K562 (cell line): Measurements from ENCODE around the gene STT3A. TPM values are rescaled to one million over a fixed set of nuclear protein-coding genes. Genes with fewer than 3 reads are reported as not detected.

Experiments used
- ATAC-seq: fragments of 200-7000 bp; cut with Tn5 transposase; 3 replicates; pipeline ENCODE4 v1.9.1; 2020; ENCODE audit warnings: moderate library complexity
- BruUV-seq: library from RNA; stranded (reverse); fragments of 400-500 nt; replicated peaks from 2 replicates; lab custom pipeline; 2021; lab: Mats Ljungman, UMichigan
- CTCF ChIA-PET: fragments of 300-600 bp; formaldehyde crosslinking; extraction: SDS; loops from one replicate; lab custom pipeline; 2021; ENCODE audit warnings: low intra/inter-chr PET ratio; lab: Yijun Ruan, JAX
- POLR2A ChIA-PET: fragments of 300-600, 350-650 bp; sonication (Branson Sonifier 250); formaldehyde crosslinking; extraction: SDS; loops from one replicate; lab custom pipeline; 2021; ENCODE audit warnings: antibody characterized with exemption, inconsistent platforms; lab: Yijun Ruan, JAX
- DNase-seq, 4 experiments: peaks; one replicate each; pipeline versions ENCODE4 v3.0.0 to v3.0.0-alpha.2; 2011 to 2018; ENCODE audit warnings: low spot score in 3 of 4, mixed read lengths in 3 of 4; ENCODE audit errors: extremely low read depth in 1 of 4
- FAIRE-seq: peaks from 2 replicates; lab custom pipeline; 2011; peaks lifted over from hg19 to GRCh38; lab: Jason Lieb, UNC
- H2AFZ ChIP-seq: 2 replicates; pipeline ENCODE4 v1.6.0; 2011; ENCODE audit warnings: low read depth, low read length, control low read depth, inconsistent platforms
- H3K27ac ChIP-seq: fragments of 200-600 bp; 3 replicates; pipeline ENCODE4 v1.8.0; 2011; ENCODE audit warnings: low read depth, mild to moderate bottlenecking, control low read depth, inconsistent platforms, low read length, moderate library complexity, mixed read lengths; ENCODE audit errors: extremely low read depth
- H3K27me3 ChIP-seq, 2 experiments: fragments of 300-600 bp in 1 of 2; 2 replicates in 1 of 2; 3 replicates in 1 of 2; pipeline versions ENCODE4 v1.6.0 to v1.8.0; 2011; ENCODE audit warnings: inconsistent platforms in 2 of 2, low read length in 2 of 2, mild to moderate bottlenecking in 1 of 2, mixed read lengths in 1 of 2, moderate library complexity in 1 of 2; ENCODE audit not compliant: control insufficient read depth in 2 of 2, insufficient read depth in 2 of 2
- H3K36me3 ChIP-seq: fragments of 300-600 bp; 3 replicates; pipeline ENCODE4 v1.8.0; 2011; ENCODE audit warnings: mild to moderate bottlenecking, low read length, inconsistent platforms; ENCODE audit not compliant: control insufficient read depth, insufficient read depth
- H3K4me1 ChIP-seq, 2 experiments: fragments of 200-600 bp in 1 of 2; replicated peaks in 1 of 2; 2 replicates in 1 of 2; 3 replicates in 1 of 2; pipeline versions ENCODE4 v1.5.1 to v1.8.0; 2011; ENCODE audit warnings: inconsistent platforms in 2 of 2, low read length in 2 of 2, mild to moderate bottlenecking in 1 of 2, mixed read lengths in 1 of 2, moderate library complexity in 1 of 2; ENCODE audit not compliant: control insufficient read depth in 2 of 2, insufficient read depth in 2 of 2
- H3K4me2 ChIP-seq: 2 replicates; pipeline ENCODE4 v1.6.1; 2011; ENCODE audit warnings: low read length, control low read depth, inconsistent platforms, mixed read lengths; ENCODE audit not compliant: insufficient read depth
- H3K4me3 ChIP-seq: fragments of 200-600 bp; sonication (generic), shearing (Covaris generic); 2 replicates; pipeline ENCODE4 v1.5.1; 2016; ENCODE audit warnings: control low read depth, inconsistent platforms
- H3K79me2 ChIP-seq: fragments of 200-600 bp; 3 replicates; pipeline ENCODE4 v1.8.0; 2011; ENCODE audit warnings: low read length, inconsistent platforms; ENCODE audit not compliant: control insufficient read depth, insufficient read depth
- H3K9ac ChIP-seq, 2 experiments: 2 replicates each; pipeline versions ENCODE4 v1.6.0 to v1.6.1; 2011; ENCODE audit warnings: low read depth in 2 of 2, low read length in 2 of 2, control low read depth in 1 of 2, inconsistent platforms in 1 of 2, mild to moderate bottlenecking in 1 of 2, mixed read lengths in 1 of 2; ENCODE audit not compliant: insufficient read depth in 1 of 2
- H3K9me1 ChIP-seq: one replicate; pipeline ENCODE4 v1.6.0; 2011; ENCODE audit warnings: inconsistent platforms, mild to moderate bottlenecking, low read length, moderate library complexity; ENCODE audit not compliant: control insufficient read depth, insufficient read depth
- H3K9me3 ChIP-seq: replicated peaks from 2 replicates; pipeline ENCODE4 v1.5.1; 2011; ENCODE audit warnings: low read depth, low read length, inconsistent platforms; ENCODE audit not compliant: control insufficient read depth, insufficient read depth
- H4K20me1 ChIP-seq: replicated peaks from 2 replicates; pipeline ENCODE4 v1.6.1; 2011; ENCODE audit warnings: low read length, inconsistent platforms, mixed read lengths; ENCODE audit not compliant: control insufficient read depth, insufficient read depth
- KDM5B ChIP-seq: fragments of 200-600 bp; sonication (generic); IDR thresholded peaks from 2 replicates; pipeline ENCODE4 v1.6.1; 2012; ENCODE audit warnings: low read depth, mild to moderate bottlenecking, moderate library complexity, low read length, control low read depth, inconsistent platforms; ENCODE audit not compliant: insufficient replicate concordance
- POLR2A ChIP-seq: fragments of 450-650 bp; conservative IDR thresholded peaks from 2 replicates; pipeline ENCODE4 v1.6.1; 2016
- POLR2AphosphoS5 ChIP-seq: IDR thresholded peaks from 2 replicates; pipeline ENCODE4 v1.6.1; 2011; ENCODE audit warnings: mild to moderate bottlenecking, low read depth, low read length, moderate library complexity; ENCODE audit not compliant: control insufficient read depth, insufficient read depth
- WGBS: fragments of 100-300 bp; shearing (Covaris generic); methylation state at CpG from one replicate; pipeline ENCODE4 v1.1.6; 2016; ENCODE audit warnings: low coverage, mixed read lengths; ENCODE audit not compliant: insufficient coverage; ENCODE audit errors: missing lambda C conversion rate; 5-methylcytosine and 5-hydroxymethylcytosine counted together
- in situ Hi-C: fragments of 300-500 bp; cut with MboI; formaldehyde crosslinking; loops from 4 replicates; pipeline ENCODE4 v1.15.0; 2018; ENCODE audit warnings: inconsistent platforms, mixed read lengths
- intact Hi-C: fragments of 100-400 bp; cut with micrococcal nuclease; formaldehyde crosslinking; loops from 2 replicates; pipeline ENCODE4 v1.14.2; 2022
- polyA plus RNA-seq, 8 experiments: library from polyadenylated mRNA; depleted of rRNA in 4 of 8; stranded (reverse) in 5 of 8; unstranded in 3 of 8; fragments of >200 nt; fragmentation: Nextera tagmentation in 2 of 8; fragmentation: Illumina TruSeq in 1 of 8; extraction: Ambion mirVana in 2 of 8; extraction: Trizol in 1 of 8; gene quantifications; 2 replicates each; pipeline versions ENCODE4 v1.2.1 to v1.2.3, GENCODE V29; 2011 to 2014; ENCODE audit warnings: inconsistent platforms in 1 of 8, missing spikeins in 1 of 8
- total RNA-seq, 7 experiments: library from RNA; depleted of rRNA in 6 of 7; stranded (reverse); fragments of >200 nt in 6 of 7; fragmentation: Illumina TruSeq in 2 of 7; extraction: Trizol in 2 of 7; gene quantifications; 2 replicates each; pipeline versions ENCODE4 v1.2.1 to v1.2.3, GENCODE V29; 2011 to 2021; ENCODE audit warnings: low replicate concordance in 1 of 7
- TF ChIP-seq, protein P1 (sequence below): fragments of 450-650 bp; IDR thresholded peaks from 2 replicates; pipeline ENCODE4 v1.7.1; 2018; ENCODE audit warnings: mild to moderate bottlenecking, low read depth; ENCODE audit not compliant: partially characterized antibody

STT3A gene
- total and polyA plus RNA-seq, 9 of the 15 experiments (the other 6 are each of a cell fraction or from before 2014, with no cell fraction given): 70.7 to 330 (median 192) TPM

- intact Hi-C loops: no loop called here
- Histone ChIP-seq H3K36me3 (peaks cover 64% of the 10 kb centered on the region), H3K27ac (peak overlapping the region; percentile 32; the same call in 1 of the 3 replicates), H3K27me3 (no peaks in the 10 kb centered on the region), H3K4me3 (no peak overlapping the region), H3K9ac (no peak overlapping the region), H2AFZ (no peak overlapping the region), H3K4me2 (no peak overlapping the region), H3K9me3 (no peaks in the 10 kb centered on the region), H4K20me1 (no peaks in the 10 kb centered on the region), H3K9me1 (no peaks in the 10 kb centered on the region), H3K4me1 (peaks cover 9 to 10% of the 10 kb centered on the region in 2 experiments), H3K79me2 (peaks cover 31% of the 10 kb centered on the region)
- BruUV-seq: no TSS peak
- ATAC-seq (no peak), FAIRE-seq (no peak), DNase-seq (no peak)
- TF ChIP-seq POLR2A: peak; percentile 48; the same call in 1 of the 2 replicates
- peak; percentile 18; the same call in 1 of the 2 replicates for TF ChIP-seq POLR2AphosphoS5
- TF ChIP-seq, protein P1, sequence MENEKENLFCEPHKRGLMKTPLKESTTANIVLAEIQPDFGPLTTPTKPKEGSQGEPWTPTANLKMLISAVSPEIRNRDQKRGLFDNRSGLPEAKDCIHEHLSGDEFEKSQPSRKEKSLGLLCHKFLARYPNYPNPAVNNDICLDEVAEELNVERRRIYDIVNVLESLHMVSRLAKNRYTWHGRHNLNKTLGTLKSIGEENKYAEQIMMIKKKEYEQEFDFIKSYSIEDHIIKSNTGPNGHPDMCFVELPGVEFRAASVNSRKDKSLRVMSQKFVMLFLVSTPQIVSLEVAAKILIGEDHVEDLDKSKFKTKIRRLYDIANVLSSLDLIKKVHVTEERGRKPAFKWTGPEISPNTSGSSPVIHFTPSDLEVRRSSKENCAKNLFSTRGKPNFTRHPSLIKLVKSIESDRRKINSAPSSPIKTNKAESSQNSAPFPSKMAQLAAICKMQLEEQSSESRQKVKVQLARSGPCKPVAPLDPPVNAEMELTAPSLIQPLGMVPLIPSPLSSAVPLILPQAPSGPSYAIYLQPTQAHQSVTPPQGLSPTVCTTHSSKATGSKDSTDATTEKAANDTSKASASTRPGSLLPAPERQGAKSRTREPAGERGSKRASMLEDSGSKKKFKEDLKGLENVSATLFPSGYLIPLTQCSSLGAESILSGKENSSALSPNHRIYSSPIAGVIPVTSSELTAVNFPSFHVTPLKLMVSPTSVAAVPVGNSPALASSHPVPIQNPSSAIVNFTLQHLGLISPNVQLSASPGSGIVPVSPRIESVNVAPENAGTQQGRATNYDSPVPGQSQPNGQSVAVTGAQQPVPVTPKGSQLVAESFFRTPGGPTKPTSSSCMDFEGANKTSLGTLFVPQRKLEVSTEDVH: peak; percentile 31
- TF ChIP-seq KDM5B: no peak
- CTCF ChIA-PET: no interaction called here
- POLR2A ChIA-PET: interaction anchor here (1.4 to 3.6 kb wide), 3 partner anchors 21 to 169 kb away, joined by 3 to 13 read pairs (median 5); partner anchors contain the start of gene STT3A
- in situ Hi-C loops: no loop called here
- WGBS: 82% methylated on average over 1 of the region's 1 CpG
Measured at GRCh38 chr11:125623064-125623463, 30.4 kb downstream of the STT3A start.
